Left colon (tissue), 2 donors: ENCODE measurements around the gene HDAC7. TPM values are rescaled to one million over a fixed set of nuclear protein-coding genes. Genes with fewer than 3 reads are reported as not detected.

Source experiments
- ATAC-seq: fragments of 200-7000 bp; cut with Tn5 transposase; one replicate; pipeline ENCODE4 v1.9.1; 2020; ENCODE audit warnings: mild to moderate bottlenecking, moderate library complexity
- DNase-seq, 2 donors: peaks; one replicate each; pipeline ENCODE4 v3.0.0-alpha.2; 2020
- intact Hi-C, 2 donors: fragments of 100-400 bp; cut with DNase I in 1 of 2; cut with micrococcal nuclease in 1 of 2; formaldehyde crosslinking; loops; one replicate each; pipeline versions ENCODE4 v1.11.2 to v1.14.0; 2022; cut with DNase I, micrococcal nuclease
- total RNA-seq, 2 donors: library from RNA; stranded (reverse); fragmentation: NEBNext Ultra II Directional; extraction: Animal tissue kit (Norgen Biotek cat#: 25700); gene quantifications; one replicate each; pipeline ENCODE4 v1.2.1, GENCODE V29; 2021
- donor health status: DM: no; HTN: no; CAD: no.
- donor health status: DM: yes; HTN: yes; CAD: no.

HDAC7 gene
- total RNA-seq, 2 donors from 2014 or later: 21.6 to 25.6 TPM

DNA sequence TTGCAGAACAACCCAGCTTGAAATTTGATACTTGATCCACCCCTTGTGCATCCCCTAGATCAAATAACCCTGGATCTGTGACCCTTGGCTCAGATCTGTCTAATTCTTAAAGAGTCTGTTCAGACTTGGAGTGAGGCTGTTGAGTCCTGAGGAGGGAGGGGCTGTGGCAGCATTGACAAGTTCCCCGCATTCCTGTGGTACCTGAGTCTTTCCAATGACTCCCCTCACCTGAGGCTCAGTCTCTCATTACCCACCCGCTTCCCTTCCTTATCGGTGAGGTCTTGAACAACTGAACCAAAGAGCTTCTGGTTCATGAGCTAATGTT is 16.1 kb upstream of the HDAC7 start:
- intact Hi-C loops: loop anchor here (5.0 to 10.0 kb wide), 4 partner anchors 38 to 121 kb away; no protein-coding TSS in a partner anchor
- ATAC-seq: no peak
- DNase-seq: no peak

DNA sequence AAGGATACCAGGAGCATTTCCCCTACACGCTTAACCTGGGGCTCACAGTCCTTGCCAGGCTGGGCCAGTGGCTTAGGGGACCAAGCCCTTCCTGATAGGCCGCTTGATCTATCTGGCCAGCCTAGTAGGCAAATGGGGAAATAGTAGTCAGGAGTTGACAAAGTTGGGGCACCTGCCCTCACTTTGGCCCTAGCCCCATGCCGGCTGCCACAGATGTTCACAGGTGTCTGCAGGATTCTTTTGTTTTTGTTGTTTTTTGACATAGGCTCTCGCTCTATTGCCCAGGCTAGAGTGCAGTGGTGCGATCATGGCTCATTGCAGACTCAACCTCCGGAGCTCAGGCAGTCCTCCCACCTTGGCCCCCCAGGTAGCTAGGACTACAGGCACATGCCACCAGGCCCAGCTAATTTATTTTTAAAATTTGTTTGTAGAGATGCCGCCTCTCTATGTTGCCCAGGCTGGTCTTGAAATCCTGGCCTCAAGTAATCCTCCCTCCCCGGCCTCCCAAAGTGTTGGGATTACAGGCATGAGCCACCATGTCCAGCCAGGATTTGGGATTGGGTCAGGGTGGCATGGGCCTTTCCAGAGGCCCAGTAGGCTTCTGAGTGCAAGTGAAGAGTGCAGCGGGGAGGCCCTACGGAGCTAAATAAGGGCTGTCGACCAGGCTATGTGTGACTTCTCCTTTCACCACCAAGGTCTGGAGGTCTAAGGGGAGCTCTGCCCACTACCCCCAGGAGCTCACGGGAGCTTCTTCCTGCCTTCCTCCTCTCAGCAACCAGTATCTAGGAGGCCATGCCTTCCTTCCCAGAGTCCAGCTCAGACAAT is 15.5 kb upstream of the HDAC7 start:
- DNase-seq (no peak), ATAC-seq (no peak)
- intact Hi-C loops: loop anchor here (5.0 to 10.0 kb wide), 4 partner anchors 38 to 120 kb away; no protein-coding TSS in a partner anchor

DNA sequence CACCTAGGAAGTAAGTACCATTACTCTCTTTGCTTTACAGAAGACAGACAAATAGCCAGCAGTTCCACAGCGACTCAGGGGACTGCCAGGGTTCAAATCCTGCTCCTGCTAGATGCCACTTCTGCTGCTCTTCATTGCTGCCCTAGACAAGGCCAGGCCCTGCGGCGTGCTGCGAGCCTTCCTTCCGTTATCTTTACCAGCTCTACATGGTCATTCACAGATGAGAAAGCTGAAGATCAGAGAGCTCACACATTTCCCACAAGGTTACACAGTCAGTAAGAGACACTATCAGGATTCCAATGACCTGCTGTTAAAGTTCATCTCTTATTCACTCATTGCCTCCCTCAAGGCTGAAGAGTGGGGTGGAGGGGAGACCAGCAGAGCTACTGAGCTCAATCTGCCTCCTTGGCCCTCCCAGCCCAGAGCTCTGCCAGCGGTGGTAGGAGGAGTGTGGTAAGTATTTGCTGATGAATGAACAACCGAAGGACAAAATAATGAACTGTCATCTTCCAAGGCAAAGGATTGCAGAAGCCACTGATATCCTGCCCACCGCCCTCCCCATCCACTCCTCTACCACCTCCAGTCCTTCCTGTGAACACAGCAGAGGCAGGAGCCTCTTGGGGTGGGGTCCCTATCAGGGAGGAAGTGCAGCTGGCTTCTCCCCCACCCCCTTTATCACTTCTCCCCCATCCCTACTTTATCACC is 14.6 kb upstream of the HDAC7 start:
- DNase-seq (no peak), ATAC-seq (no peak)
- intact Hi-C loops: loop anchor here in 1 of 2 donors (10.0 kb wide), 1 partner anchor 120 kb away; no protein-coding TSS in a partner anchor

DNA sequence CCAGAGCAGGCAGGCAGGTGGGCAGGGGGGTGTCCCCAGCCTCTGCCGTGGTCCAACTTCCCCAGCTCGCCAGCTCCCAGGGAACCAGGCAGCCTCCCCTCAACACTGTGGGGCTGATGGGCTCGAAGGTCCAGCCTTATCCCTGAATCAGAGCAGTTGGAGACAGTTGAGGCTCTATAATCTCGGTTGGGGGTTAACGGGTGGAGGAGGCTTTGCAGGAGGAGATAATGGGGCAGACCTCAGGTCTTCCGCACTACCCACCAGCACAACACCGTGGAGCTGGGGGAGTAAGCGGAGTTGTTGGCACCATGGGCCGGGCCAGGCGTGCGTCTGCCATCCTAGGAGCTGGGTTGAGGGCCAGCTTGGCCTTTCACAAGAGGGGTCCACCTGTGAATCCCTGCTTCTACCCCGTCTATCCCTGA is 13.9 kb upstream of the HDAC7 start:
- intact Hi-C loops: loop anchor here in 1 of 2 donors (10.0 kb wide), 1 partner anchor 119 kb away; no protein-coding TSS in a partner anchor
- no peak for DNase-seq
- no peak for ATAC-seq

DNA sequence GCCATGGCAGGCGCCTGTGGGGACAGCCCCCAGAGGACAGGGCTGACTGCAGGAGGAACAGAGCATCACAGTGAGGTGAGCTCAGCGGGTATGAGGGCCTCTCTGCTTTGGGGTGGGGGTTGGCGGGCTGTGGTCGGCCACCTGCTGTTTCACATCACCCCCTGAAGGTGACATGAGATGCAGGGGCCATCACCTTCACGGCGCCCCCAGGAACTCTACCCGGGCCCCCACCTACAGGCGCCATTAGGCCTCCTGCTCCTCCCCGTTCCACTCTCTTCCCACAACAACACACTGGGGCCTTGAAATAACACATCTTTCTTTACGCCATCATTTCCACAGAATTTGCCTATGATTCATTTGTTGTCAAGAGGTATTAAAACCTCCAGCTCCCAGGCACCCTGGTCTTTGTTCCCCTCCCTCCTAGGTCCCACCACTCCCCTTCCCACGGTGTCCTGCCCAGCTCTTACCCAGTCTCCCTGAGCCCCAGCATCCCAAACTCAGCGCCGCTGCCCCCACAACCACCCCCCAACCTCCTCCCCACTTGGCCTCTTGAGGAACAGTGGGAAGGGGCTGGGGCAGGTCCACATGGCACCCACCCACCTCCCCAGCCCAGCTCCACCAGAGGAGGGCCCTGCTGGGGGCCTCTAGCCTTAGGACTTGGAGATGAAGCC is 12.7 kb upstream of the HDAC7 start:
- DNase-seq (no peak), ATAC-seq (no peak)
- intact Hi-C loops: loop anchor here in 1 of 2 donors (10.0 kb wide), 1 partner anchor 118 kb away; no protein-coding TSS in a partner anchor

DNA sequence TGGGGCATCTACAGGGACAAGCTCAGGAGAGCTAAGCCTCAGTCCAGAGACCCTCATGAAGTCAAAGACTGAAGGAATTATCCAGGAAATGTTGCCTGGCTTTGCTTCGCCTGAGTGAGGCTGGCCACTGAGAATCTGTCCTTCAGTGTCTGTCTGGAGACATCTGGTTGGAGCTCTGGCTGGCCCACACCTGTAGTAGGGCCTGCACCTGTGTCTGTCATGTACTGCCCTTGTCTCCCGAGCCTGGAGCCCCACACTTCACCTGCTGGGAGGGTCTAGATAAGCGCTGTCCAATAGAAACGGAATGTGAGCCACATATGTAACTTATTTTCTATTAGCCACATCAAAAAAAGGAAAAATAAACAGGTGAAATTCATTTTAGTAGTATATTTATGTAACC is 9.9 kb upstream of the HDAC7 start:
- intact Hi-C loops: no loop called here
- ATAC-seq (no peak), DNase-seq (no peak)

DNA sequence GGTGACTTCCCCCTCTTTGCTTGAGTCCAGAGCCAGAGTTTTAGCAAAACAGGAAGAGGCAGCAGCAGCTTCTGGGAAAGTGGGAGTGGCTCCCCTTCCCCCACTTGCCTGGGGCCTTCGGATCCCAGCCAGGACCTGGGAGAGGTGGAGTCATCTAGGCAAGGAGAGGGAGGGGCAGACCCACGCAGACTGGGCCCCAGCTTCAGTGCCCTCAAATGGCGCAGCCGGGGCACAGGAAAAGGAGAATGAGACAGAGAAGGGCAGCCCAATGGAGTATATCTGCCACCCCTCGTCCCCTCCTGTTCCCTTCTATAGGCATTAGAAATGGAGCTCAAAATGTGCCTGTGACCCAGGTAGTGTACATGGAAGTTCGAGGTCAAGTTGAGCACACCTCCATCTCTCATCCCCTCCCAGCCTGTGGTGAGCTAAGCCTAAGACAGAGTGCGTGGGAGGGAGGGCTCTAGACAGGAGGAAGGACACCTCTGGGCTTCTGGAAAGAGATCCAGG is 9.3 kb upstream of the HDAC7 start:
- ATAC-seq (peak; percentile 97), DNase-seq (peak; percentile 80 to 89)
- intact Hi-C loops: no loop called here

DNA sequence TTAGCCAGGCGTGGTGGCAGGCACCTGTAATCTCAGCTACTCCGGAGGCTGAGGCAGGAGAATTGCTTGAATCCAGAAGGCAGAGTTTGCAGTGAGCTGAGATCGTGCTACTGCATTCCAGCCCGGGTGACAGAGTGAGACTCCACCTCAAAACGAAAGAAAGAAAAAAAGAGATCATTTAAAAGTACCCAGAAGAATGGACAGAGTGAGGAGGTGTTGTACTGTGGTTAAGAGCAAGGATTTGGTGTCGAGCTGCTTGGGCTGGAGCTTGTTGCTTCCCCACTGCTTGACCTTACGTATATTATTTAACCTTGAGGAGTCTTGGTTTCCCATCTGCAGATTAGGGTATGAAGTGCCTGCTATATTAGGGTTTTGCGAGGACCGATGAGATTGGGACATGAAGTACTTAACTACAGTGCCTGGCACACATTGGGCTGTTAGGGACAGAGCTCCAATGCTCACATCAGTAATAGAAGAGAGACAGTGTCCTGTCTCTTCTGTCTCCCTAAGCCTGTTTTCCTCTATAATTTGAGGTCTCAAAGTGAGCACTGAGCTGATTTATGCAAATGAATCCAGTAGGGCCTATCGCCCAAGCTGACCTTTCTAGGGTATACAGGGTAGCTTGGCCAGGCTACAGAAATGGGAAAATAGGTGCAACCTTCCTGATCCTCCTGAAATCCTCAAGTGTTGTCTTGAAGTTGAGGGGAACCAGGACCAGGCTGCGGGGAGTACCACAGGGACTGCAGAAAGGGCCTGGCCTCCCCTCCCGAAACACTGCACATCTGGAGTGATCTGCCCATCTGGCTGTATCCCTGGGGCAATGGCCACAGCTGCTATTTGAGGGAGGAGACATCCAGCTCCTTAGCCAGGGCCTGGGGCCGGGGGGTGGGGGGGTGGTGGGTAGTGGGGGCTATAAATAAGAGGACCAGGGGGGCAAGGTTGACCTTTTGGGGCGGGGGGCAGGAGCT is 8.6 kb upstream of the HDAC7 start:
- intact Hi-C loops: no loop called here
- ATAC-seq: peak; percentile 2

DNA sequence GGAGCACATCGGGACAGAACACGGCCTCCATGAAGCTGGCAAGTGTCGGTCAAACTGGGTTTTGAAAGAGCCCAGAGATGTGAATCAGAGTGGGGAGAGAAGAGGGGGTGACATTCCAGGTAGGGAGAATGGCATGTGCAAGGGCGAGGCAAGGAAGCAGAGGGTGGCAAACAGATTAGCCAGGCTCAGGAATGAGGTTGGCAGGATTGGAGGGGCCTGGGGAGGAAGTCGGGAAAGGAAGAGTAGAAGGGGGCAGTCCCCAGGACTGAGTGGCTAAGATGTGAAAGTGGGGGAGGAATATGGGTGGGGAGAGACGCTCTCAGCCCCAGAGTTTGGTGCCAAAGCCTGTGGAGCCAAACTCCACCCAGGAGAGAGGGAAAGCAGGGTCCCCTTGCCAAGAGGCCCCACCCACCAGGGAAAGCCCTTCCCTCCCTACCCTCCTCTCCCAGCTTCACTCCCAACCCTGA is 5.5 kb upstream of the HDAC7 start:
- DNase-seq (no peak), ATAC-seq (no peak)
- intact Hi-C loops: no loop called here

More for the DNA sequence above, 8.6 kb upstream of the HDAC7 start:
- no peak for DNase-seq

DNA sequence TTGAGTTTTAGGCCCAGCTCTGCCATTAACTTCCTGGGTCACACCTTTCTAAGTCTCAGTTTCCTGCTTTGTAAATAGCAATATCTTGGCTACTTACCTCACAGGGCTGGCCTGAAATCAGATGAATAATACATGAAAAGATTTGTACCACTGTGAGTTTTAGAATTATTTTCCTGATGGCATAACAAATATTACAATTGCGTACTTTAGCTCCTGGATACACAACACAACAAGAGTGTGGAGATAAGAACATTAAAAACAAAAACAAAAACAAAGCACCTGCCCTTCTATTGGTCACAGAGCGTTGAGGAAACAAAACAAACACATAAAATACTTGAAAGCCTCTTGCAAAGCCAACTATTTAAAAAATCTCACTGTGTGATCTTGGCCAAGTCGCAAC is 4.9 kb upstream of the HDAC7 start:
- intact Hi-C loops: no loop called here

DNA sequence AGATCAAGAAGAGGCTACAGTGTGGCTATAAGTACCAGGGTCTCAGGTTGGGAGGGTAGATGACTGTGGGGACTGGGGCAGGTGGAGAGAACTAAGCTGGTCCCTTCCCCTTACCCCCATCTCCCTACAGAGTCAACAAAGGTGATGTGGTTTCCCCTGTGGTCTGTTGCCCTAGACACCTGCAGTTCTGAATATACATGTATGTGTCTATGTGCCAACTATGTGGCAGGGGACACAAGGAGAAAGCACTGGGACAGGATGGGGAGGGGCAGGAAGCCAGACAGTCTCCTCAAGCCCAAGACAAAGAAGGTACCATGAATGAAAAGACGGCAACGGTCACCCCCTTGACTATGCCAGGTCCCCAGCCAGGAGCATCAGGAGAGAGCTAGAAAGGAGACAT is 4.5 kb upstream of the HDAC7 start:
- ATAC-seq (no peak), DNase-seq (no peak)
- intact Hi-C loops: no loop called here

More for the DNA sequence above, 4.9 kb upstream of the HDAC7 start:
- DNase-seq: no peak
- ATAC-seq: no peak

DNA sequence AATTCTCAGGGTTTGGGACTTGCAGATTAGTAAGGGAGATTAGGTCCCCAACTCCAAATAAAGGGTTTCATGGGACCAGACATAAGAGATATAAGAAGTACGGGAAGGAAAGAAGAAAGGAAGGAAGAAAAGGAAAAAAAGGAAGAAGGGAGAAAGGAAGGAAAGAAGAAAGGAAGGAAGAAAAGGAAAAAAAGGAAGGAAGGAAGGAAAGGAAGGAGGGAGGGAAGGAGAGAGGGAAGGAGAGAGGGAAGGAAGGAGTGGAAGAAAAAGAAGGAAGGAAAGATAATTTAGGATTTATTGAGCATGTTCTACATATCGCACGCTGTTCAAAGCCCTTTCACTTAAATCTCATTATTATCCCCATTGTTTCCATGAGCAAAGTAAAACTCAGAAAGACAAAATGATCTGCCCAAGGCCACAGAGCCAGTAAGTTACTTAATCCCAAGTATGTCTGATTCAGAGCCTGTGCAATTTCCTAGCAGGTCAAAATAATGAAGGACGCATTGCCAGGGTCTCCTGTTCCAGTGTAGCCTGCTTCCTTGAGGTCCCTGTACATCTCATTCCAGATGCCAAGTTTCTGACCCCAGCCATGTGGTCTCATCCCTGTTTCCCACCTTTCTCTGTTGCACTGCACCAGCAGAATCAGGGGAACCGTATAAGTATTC is 3.9 kb upstream of the HDAC7 start:
- intact Hi-C loops: no loop called here
- ATAC-seq: no peak
- DNase-seq: no peak

DNA sequence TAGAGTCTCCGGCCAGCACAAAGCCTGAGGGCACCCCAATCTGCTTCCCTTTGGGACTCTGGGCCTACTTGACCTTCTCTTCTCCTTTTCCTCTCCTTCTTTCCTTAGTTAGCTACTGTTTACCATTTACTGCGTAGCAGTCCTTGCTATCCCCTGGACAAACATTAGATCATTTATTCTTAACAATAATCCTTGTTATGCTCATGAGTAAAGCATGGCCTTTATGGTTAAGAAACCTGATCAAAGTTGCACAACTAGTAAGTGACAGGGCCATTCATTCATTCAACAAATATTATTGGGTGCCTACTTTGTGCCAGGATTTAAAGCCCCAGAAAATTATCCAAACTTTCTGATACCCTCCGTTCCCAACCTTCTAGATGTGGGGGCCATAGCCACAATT is 3.2 kb upstream of the HDAC7 start:
- intact Hi-C loops: no loop called here
- ATAC-seq (no peak), DNase-seq (no peak)

DNA sequence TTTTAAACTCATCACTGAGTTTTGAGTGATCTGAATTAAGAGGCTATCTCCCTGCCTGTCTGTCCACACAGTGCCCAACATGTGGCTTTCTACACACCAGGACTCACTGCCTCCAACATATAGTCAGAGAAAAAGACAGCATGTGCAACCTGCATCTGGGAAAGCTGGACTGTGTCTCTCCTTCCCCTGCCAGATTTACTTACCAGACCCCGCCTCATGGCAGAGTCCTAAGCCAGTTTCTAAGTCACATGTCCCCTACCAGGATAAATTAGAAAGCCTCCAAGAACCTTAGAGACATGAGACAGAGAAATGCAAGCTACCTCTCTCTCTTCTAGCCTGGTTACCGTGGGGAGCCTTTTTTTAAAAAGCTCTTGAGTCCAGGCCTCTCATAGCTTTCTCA is 2.7 kb upstream of the HDAC7 start:
- no peak for DNase-seq
- intact Hi-C loops: no loop called here

DNA sequence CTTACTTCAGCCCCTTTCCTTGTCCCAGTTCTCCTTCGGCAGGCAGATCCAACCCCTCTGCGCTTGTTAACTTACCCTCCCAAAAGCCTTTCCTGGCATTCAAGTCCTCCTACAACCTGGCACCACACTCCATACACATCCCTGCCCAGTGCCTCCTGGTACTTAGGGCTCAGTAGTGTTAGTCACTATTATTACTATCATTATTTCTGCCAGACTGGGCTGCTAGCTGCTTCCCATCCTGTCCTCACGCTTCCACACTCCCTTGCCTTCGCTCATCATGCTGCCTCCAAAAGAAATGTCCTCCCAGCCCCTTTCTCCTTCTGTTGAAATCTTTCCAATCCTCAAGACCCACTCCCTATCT is 1.6 kb upstream of the HDAC7 start:
- intact Hi-C loops: no loop called here
- DNase-seq (no peak), ATAC-seq (no peak)

More for the DNA sequence above, 2.7 kb upstream of the HDAC7 start:
- ATAC-seq: no peak

DNA sequence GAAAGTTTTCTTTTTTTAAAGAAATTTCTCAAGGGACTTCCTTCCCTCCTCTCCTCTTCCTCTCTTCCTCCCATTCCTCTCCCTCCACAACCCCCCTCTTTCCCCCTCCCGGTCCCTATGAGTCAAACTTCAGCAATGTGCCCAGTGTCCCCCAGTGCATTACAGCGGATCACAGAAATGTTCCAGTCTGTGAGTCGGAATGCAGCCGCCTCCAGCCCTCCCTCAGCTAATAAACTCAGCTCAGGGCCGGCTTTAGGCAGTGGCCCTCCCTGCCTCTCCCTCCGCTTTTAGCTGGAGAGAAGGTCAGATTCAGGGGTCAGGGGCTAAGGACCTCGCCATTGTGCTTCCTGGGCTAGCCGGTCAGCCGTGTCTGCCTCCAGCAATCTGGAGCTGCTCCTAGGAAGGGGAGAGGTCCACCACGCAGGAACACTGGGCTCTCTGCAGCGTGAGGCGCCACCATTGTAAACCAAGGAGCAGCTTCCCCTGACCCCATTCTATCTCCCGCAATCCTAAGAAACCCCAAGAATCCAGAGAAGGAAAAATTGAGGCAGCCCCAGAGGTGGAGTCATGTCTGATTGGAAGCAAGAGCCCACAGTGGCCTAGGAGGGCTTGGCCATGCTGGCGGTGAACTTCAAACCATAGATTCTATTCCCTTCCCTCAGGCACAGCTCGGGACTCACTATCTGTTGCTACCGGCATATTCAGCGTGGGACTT is 1.1 kb upstream of the HDAC7 start:
- intact Hi-C loops: no loop called here

More for the DNA sequence above, 1.1 kb upstream of the HDAC7 start:
- DNase-seq: peak; percentile 58 to 81
- peak; percentile 33 for ATAC-seq
